GM10248 (cell line): ENCODE data around the gene JMJD8.

Experiments
- CTCF ChIA-PET: fragments of 300-600 bp; sonication (Branson Sonifier 250); formaldehyde crosslinking; extraction: SDS; loops from one replicate; lab custom pipeline; 2021; ENCODE audit warnings: antibody characterized with exemption; lab: Yijun Ruan, JAX
- POLR2A ChIA-PET: fragments of 350-650 bp; sonication (Branson Sonifier 250); formaldehyde crosslinking; extraction: SDS; loops from one replicate; lab custom pipeline; 2020; ENCODE audit warnings: antibody characterized with exemption; lab: Yijun Ruan, JAX
- DNase-seq: peaks from one replicate; pipeline ENCODE4 v3.0.0; 2012; ENCODE audit errors: extremely low spot score
- TF ChIP-seq, protein P1 (sequence below): IDR thresholded peaks from 2 replicates; pipeline ENCODE4 v1.5.1; 2012; ENCODE audit warnings: mild to moderate bottlenecking, low read depth; ENCODE audit errors: extremely low read depth, missing control alignments, control extremely low read depth

The JMJD8 gene

GRCh38 chr16:726188-726437 is 42.0 kb upstream of the JMJD8 start:
- no peak for DNase-seq
- ChIA-PET CTCF (interaction anchor here (0.6 to 8.0 kb wide), 5 partner anchors 11 to 59 kb away, joined by 3 to 59 read pairs (median 12); partner anchors contain the start of genes CIAO3 and METRN), POLR2A (interaction anchor here (1.2 kb wide), 1 partner anchor 10 kb away, joined by 5 read pairs; no protein-coding TSS in a partner anchor)
- TF ChIP-seq, protein P1, sequence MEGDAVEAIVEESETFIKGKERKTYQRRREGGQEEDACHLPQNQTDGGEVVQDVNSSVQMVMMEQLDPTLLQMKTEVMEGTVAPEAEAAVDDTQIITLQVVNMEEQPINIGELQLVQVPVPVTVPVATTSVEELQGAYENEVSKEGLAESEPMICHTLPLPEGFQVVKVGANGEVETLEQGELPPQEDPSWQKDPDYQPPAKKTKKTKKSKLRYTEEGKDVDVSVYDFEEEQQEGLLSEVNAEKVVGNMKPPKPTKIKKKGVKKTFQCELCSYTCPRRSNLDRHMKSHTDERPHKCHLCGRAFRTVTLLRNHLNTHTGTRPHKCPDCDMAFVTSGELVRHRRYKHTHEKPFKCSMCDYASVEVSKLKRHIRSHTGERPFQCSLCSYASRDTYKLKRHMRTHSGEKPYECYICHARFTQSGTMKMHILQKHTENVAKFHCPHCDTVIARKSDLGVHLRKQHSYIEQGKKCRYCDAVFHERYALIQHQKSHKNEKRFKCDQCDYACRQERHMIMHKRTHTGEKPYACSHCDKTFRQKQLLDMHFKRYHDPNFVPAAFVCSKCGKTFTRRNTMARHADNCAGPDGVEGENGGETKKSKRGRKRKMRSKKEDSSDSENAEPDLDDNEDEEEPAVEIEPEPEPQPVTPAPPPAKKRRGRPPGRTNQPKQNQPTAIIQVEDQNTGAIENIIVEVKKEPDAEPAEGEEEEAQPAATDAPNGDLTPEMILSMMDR = no peak

DNA sequence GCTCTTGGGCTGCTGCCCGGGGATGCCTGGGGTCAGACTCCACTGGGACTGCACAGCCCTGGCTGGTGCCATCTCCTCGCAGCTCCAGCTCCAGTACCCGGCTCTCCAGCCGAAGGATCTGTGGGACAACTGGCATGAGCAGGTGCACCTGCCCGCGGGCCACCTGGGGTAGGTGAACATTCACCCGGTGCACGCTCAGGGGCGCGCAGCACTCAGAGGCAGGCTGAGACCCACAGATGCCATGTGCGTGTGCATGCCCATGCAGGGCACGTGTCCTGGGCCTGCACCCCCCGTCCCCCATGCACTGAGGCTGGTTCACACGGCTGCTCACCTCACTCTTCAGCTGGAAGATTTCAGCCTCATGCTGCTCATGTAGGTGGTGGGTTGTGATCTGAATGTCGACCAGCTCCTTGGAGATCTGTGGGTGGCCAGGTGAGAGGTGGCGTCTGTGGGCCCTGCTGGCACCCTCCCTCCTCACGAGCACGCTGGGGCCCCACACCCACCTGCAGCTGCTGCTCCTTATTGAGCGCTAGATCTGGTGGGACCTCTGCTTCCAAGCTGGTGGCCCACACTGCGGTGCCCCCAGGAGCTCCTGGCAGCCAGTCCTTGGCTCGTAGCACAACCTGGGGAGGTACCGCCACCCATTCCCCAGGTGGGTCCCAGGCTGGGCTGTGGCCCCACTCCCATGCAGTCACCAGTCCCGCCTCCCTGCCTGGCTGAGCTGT is 41.5 kb upstream of the JMJD8 start:
- TF ChIP-seq, protein P1 = no peak
- DNase-seq = no peak
- ChIA-PET CTCF (interaction anchor here (0.6 to 8.0 kb wide), 5 partner anchors 10 to 60 kb away, joined by 3 to 59 read pairs (median 12); partner anchors contain the start of genes CIAO3 and METRN), POLR2A (no interaction called here)

DNA sequence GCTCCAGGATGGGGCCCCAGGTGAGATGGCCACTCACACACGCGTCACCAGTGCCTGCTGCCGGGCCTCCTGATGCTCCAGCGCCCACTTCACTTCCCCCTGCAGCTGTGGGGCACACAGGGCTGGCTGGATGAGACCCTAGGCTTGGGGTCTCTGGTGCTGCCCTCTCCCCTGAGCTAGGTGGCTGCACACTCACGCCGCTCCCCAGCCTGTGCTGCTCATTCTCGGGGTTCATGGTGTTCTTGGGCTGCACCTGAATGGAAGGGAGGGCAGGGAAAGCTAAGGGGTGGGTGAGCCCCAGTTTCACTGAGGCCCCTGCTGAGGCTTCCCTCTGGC is 40.9 kb upstream of the JMJD8 start:
- POLR2A ChIA-PET = interaction anchor here (0.5 kb wide), 1 partner anchor 224 kb away, joined by 3 read pairs; no protein-coding TSS in a partner anchor
- CTCF ChIA-PET = interaction anchor here (1.3 to 8.0 kb wide), 5 partner anchors 10 to 61 kb away, joined by 3 to 59 read pairs (median 12); partner anchors contain the start of genes CIAO3 and METRN
- no peak for DNase-seq
- TF ChIP-seq, protein P1 = no peak

DNA sequence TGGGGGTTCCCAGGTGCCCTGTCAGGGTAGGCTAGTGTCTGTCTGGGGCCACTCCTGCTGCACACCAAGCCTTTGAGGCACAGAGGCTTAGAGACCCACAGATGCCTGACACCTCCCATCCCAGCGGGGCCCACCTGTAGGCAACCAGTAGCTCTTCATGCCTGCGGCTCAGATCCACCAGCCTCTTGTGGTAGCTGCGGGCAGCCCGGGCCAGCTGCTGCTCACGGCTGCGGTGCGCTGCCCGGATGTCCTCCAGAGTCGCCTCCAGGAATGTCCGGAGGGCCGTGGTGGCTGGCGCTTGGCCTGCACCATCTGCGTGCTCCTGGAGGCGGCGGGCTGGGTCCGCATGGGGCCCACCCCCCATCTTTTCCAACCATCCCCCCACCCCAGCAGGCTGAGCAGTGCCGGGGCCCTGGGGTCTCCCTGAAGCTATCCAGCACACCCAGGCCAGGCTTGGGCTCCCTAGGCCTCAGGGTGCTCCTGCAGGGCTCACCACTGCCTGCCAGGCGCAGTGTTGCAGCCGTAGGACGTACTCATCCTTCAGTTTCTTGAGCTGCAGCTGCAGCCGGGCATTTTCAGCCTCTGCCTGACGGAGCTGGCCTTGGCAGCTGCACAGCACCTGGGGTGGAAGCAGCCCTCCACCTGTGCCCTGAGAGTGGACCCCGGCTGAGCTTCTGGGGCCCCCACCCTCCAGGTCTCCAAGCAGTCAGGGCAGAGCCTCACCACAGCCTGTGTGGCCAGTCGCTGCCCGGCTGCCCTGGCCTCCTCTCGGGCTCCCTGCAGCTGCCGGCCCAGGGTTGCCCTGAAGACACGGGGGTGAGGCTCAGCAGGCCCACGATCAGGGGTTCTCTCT is 40.3 kb upstream of the JMJD8 start:
- ChIA-PET CTCF (interaction anchor here (1.2 to 8.0 kb wide), 6 partner anchors 9 to 61 kb away, joined by 3 to 59 read pairs (median 10); partner anchors contain the start of genes CIAO3 and METRN), POLR2A (interaction anchor here (0.5 kb wide), 1 partner anchor 223 kb away, joined by 3 read pairs; no protein-coding TSS in a partner anchor)
- DNase-seq = no peak
- TF ChIP-seq, protein P1 = no peak

GRCh38 chr16:723695-724094 is 39.6 kb upstream of the JMJD8 start:
- TF ChIP-seq, protein P1 = no peak
- POLR2A ChIA-PET = no interaction called here
- CTCF ChIA-PET = interaction anchor here (1.2 to 8.0 kb wide), 5 partner anchors 12 to 61 kb away, joined by 3 to 59 read pairs (median 7); partner anchors contain the start of gene CIAO3
- no peak for DNase-seq

GRCh38 chr16:722835-723633 is 38.9 kb upstream of the JMJD8 start:
- TF ChIP-seq, protein P1 = no peak
- ChIA-PET CTCF (interaction anchor here (1.0 to 8.0 kb wide), 6 partner anchors 9 to 62 kb away, joined by 3 to 59 read pairs (median 6); partner anchors contain the start of gene CIAO3), POLR2A (no interaction called here)
- no peak for DNase-seq
